Stimulated activated CD4-positive, alpha-beta T cell treated with anti-CD3 and anti-CD28 coated beads, TNF-alpha, amount 100 ng/mL, for 24 hours (primary cell): ENCODE data around the gene CARD10.
"Not testable (repeated sequence)": the region's sequence is repeated elsewhere in the genome, so short reads cannot be mapped to it uniquely, and the experiment has no call there.

ENCODE experiments used
- DNase-seq, 3 experiments: peaks; one replicate each; pipeline ENCODE4 v3.0.0-alpha.2; 2020; ENCODE audit warnings: low read depth in 3 of 3

CARD10 gene

DNA sequence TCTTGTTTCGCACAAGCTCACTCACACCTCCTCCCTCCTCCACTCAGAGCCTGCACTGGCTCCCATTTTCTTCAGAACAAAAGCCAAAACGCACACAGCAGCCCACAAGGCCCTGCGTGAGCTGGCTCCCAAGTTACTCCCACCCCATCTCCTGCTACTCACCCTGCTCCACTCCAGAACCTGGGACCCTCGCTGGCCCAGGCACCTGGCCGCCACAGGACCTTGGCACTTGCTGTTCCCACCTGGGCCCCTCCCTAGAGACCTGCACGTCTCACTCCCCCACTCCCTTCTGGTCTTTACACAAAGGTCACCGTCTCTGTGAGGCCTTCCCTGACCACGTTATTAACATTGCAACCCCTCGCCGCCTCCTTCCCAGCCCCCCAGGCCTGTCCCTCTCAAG is 32.1 kb downstream of the CARD10 start:
- no peak for DNase-seq

DNA sequence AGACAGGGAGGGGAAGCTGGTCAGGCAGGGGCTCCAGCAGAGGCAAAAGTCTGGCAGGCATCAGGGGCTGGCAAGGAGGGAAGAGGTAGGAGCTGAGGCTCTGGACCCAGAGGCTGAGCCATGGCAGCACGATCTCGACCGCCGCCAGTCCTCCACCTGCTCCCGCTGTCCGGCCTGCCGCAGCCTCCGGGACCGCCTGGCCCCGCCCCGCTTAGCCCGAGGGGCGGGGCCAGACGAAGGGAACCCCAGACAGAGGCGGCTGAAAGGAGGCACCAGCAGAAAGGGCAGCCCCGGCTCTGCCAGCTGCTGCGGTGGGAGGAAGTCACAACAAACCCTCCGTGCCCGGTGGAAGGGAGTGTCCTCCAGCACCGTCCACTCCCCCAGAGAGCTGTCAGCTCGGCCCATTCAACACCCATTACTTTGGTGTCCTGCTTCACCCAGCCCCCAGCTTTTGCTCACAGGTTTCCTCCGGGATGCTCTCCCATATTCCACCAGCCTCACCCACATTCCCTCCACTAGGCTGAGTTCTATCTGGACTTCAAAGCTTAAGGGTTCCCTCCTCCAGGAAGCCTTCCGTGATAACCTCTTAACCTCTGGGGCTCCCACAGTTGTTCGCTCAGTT is 32.9 kb downstream of the CARD10 start, which contains the start of gene MFNG:
MFNG (minus strand) TSS at position 161 of the 622 bp plus-strand sequence. CDS start 207 bp downstream, outside the sequence.
- DNase-seq, result peak; percentile 53 to 80 (median 57)

DNA sequence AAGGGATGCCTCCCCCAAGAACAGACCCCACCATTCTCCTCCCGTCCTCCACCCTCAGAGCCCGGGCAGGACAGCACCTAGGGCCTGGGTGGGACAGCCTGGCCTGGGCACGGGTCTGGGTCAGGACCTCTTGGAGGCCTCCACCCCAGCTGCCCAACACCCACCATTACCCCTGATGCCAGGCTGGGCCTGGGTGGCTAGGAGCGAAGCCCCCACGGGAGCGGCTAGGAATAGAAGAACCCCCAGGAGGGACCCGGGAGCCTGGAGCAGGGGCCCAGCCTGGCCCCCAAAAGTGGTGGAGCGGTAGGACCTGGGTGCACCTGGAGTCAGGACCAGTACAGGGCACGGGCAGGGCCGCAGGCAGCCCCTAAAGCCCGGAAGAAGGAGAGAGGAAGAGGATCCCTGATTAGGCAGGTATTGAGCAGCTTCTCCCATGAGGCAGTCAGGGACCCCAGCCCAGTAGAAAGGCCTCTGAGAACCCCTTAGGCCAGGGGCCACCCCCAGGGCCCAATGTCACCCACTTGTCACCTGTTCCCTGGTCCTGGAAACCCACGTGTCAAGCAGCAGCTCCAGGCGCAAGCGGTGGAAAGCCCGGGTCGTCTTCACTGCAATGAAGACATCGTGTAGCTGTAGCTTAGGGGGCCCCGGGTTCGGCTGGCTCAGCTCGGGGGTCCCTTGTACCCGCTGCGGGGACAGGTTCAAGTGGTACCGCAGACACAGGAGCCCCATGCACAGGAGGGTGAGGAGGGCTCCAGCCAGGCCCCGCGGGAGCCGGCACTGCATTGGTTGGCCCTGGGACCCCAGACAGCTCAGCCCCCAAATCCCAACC is 33.6 kb downstream of the CARD10 start:
- peak in 1 of 3 experiments; percentile 19 for DNase-seq

DNA sequence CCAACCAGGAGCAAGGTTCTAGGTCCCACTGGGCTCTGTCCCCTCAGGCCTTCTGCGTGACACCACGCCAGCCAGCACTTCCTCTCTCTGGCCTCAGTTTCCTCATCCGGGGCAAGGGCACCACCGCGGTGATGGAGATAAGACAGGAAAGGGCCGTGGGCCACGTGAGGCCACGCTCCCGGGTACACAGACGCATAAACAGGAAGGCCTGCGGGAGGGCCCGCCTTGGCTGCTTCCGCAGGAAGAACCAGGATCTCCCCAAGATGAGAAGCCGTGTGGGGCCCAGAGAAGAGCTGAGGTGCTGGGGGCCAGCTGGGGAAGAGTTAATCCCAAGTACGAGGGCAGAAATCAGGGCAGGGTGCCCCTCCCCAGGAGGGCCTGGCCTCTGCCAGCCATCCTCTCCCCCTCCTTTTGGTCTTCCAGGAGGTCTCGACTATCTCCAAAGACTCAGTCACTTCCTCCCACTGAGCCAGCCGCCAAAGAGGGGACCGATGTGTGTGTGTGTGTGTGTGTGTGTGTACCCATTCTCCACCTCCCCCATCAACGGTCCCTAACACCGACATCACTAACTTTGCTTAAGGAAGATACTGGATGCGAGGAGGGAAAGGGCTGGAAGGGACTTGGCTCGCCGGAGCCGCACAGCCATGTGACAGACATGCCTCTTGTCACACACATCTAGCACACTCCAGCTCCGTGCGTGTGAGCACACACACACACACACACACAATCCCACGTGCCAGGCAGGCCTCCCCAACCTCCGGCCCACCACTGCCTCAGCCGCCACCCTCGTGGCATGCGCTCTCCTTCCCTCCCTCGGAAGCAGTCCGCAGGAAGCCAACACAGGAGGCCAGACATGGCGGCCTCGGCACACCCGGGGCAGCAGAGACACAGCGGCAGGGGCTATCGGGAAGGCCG is 34.5 kb downstream of the CARD10 start:
- DNase-seq, result peak; percentile 62 to 87 (median 68)

DNA sequence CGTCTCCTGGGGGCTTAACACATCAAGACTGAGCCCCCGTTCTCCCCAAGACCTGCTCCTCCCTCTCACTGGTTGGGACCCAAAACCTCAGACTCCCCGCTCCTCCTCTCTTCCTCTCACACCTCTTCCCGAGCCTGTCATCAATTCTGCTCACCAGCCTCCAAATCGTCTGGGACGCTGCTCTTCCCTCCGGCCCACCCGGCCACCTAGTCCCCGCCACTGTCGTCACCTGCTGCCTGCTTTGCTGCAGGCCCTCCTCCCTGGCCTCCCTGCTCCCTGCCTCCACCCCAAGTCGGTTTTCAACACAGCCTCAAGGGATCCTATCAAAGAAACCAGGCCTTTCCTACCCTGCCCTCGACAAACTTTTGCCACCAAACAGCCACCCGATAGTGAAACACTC is 36.2 kb downstream of the CARD10 start:
- DNase-seq, result no peak

DNA sequence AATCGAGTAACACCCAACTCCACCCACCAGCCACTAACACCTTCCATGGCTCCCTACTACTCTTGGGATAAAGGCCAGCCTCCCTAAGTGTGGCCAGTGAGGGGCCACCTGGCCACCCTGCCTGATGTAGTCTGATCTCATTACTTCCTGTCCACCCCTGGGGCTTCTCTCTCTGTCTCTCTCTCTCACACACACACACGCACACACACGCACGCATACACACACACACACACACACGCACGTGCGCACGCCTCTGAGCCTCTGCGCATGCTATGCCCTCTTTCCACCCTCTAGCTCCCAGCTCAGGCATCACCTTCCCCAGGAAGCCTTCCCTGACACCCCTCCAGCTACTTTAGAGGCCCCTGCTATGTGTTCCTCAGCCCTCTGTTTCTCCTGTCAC is 37.0 kb downstream of the CARD10 start:
- no peak for DNase-seq

DNA sequence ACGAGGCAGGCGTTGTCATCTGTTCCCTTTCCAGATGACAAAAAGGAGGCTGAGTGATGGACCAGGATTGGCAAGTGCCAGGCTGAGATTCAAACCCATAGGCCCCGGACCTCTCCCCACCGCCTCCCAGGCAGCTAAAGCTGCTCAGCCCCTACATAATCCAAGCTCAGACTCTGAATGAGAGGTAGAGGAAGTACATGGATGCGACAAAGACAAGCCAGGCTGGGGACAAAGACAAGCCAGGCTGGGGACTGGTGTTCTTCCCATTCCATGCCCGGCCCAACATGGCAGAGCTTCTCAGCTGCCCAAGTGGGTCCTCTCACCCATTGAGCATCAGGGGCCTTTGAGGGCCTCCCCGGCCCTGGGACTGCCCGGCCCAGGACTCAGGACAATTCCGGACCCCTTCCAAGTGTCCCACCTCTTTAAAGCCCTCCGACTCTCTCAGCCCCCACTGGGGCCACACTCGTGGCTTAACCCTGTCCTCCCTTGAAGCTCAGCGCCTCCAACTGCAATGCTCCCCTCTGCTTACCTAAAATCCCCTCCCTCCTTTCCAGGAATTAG is 37.8 kb downstream of the CARD10 start:
- no peak for DNase-seq

DNA sequence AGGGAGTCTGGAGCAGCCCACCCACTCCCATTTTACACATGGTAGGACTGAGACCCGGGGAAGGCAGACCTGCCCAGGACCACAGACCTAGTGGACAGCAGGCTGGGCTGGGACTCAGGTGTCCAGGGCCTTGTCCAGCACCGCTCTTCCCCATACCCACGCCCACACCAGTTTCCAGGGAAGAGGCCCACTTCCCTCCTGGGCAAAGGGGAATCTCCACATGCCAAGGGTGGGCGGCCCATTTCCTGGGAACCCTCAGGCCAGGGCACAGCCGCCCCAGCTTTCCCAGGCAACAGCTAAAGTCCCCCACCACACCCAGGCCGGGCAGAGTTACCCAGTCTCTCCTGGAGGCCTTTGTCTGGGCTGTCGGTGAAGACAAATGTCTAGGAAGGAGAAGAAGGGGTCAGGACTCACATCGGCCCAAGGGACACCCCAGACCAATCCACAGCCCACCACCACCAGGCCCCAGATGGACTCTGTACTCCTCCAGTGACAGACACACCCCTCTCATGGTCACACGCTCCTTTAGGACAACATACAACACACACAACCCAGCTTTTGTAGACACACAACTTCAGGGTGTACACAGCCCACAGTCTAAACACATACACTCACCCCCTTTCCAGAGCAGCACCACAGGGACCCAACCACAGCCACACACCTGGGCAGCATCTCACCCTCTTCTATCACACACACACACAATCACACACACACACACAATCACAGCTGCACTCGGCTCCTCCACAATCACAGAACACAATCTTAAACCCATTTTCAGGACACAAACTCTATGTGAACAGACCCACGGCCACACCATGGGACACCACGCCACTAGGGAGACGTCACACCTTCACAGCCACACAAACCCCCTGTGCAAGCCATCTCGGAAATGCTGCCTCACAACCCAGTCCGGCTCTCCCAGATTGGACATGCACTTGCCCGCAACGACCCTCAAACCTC is 38.5 kb downstream of the CARD10 start:
- DNase-seq, result no peak

DNA sequence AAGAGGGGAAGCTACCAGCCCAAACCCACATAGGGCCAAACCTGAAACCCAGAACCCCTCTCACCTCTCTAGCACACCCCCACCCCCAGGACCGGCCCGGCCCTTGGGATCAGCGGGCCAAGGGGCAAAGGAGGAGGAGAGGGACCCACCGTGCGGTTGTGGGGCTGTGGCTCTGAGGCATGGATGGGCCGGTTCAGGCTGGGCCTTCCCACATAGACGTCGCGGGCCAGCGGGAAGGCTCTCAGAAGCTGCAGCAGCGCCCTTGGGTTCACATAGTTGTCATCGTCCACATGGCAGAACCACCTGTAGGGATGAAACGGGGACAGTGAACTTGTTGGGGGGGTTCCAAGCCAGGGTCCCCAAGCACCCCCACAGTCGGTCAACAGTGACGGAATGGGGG is 40.0 kb downstream of the CARD10 start:
- no peak for DNase-seq

DNA sequence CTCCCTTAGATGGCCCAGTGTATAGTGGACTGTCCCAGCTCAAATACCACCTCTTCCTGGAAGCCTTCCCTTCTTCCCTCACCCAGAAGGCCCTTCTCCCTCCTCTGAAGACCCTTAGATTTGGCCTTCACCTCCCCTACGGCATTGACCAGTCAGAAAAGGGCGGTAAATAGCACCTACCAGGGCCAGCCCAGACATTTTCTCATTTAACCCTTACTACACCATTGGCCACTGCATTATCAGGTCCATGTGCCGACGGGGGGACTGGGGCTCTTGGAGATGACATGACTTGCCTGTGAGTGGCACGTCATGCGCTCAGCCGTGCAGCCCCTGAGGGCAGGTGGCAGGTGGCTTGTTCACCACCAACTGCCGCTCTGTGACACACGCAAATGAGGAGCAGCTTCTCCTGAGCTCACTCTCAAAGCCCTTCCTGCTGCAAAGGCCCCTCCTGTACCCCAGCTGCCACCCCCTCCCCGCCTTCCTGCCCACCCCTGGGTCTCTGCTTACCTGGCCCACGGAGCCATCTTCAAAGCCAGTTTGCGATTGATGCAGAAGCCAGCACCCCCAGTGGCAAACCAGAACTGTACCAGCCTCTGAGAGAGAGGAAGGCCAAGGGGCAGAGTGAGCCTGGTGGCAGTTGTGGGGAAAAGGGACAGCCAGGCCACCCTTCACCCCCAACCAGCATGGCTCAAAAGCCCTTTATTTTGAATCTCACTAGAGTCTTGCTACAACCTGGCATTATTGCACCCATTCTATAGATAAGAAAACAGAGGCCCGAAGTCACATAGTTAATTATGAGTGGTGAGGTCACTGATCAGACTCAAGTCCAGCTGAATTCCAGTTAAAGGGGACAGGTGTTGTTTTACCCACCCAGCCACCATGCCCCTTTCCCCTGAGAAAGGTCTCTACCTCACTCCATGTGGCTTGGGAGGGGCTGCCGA is 42.6 kb downstream of the CARD10 start:
- no peak for DNase-seq

DNA sequence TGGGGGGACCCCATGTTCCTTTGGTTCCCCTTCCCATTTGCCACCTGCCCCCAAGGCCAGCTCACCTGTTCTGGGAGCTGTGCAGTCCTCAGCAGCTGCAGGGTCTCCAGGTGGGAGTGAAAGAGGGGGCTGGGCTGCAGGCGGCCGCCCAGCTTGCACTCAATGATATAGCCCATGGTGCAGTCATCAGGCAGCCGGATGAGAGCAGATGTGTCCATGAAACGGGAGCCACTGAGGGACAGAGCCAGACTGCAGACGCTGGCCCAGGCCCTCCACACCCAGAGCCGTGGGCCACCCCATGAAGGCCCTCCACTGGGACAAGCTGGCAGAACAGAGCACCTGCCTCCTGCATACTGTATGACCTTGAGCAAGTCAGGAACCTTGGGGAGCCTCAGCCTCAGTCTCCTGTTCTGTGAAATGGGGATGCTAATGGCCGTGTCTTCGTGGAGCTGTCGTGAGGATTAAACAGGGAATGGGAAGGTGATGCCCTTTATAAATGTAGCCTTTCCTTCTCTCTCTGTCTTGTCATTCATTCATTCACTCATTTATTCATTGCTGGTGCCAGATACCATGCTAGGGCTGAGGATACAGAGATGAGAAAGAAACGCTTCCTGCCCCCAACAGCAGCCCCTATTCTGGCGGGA is 44.6 kb downstream of the CARD10 start:
- DNase-seq, result no peak

DNA sequence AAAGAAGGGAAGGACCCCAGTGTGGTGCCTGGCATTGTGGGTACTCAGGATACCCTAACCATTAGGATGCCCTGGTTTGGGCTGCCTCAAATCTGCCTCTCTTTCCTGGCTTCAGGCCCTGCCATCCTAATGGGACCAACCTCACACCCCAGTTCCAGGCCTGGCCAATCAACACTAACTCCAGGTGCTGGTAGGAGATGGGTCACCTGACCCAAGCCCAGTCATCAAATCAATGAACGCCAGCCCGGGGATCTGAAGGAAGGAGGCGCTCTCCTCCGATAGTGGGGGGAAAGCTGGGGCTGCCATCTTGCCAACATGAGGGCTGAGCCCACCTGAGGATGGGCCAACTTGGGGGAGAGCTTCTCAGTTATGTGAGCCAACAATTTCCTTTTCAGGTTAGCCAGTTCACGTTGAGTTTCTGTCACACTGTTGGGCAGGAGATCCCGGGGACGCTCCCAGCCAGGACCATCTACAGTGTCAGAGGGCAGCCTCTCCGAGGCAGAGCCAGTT is 45.7 kb downstream of the CARD10 start:
- DNase-seq, result no peak

DNA sequence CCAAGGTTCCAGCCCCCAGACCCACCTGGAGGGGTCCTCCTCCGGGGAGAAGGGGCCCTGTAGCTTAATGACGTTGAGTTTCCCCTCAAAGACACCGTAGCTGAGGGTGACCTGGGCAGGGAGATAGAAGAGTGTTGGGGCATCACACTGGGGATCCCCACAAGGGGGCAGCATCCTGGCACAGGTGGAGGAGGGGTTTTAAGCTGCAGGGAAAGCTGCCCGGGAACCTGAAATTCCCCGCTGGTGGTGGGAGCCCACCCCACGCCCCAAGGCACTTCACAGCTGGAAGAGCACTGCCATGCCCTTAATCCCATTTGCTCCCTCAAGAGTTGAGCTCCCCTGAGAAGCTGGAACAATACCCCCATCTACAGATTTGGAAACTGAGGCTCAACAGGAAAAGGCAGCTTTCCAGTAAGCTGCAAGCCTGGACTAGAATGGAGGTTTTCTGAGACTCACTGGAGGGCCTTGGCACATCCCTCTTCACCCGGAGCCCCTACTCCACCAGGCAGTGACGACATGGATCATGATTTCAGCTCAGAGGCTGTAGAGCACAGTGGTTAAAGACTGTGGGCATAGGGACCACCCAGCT is 46.7 kb downstream of the CARD10 start:
- peak in 1 of 3 experiments; percentile 34 for DNase-seq

DNA sequence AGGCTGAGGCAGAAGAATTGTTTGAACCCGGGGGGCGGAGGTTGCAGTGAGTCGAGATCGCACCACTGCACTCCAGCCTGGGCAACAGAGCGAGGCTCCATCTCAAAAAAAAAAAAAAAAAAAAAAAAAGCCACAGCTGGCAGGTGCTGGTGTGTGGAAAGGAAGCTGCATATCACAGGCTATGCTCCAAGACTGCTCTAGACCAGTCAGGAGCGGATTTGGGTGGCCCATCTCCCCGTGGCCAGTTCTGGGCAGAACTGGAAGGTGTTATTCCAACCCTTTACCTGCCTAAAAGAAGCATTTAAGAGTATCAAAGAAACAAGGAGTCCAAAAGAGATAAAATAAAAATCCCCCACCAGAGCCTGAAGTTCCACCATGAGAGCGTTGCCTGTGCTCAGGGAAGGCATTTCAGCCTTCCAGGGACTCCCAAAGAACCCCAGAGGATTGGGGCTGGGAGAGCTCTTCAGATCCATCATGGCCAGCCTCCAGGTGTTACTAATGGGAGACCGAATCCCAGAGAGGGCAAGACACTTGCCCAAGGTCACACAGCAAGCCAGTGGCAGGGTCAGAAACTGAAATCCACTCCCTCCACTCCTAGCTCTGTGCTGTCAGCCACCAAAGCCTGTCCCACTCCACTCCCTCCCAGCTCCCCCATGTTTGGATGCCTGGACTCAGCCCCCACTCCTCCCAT is 47.3 kb downstream of the CARD10 start:
- no peak for DNase-seq

DNA sequence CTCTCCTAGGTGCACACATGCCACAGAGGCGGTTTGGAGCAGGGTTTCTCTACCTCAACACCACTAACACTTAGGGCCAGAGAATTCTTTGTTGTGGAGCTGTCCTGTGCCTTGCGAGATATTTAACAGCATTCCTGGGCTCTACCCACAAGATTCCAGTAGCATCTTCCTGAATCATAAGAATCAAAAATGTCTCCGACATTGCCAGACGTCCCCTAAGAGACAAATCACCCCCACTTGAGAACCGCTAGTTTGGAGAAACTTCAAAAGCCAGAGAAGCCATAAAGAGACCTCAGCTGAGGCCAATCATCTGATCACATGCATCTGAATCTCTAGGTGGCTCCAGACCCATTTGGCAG is 49.1 kb downstream of the CARD10 start:
- no peak for DNase-seq

DNA sequence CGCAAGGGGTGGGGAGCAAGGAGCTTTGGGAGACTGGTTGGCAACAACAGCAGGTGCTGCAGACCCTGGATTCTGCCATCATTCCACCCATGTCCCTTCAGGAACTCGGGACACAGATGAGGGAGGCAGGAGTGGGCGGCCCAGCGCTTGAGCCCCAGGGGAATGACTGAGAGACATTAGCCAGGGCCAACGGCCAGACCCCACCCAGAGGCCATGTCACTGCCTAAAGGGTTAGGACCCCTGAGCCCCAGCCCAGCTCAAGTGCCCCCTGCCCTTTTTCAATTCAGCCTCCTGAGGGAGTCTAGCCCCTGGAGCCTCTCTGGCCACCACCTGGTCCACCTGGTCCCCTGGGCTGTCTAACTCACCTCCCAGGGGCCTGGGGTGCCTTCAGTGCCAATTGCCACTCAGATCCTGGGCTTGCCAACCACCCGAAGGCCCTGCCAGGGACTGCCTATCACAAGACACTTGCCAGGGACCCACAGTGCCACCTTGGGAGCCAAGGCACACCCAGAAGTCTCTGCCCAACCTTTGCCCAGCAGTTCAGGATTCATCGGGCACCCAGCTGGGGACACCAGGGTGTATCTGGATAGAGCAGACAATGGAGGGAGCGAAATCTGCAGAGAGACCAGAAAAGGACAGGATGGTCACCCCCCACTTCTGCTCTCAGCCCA is 49.7 kb downstream of the CARD10 start:
- DNase-seq, result no peak

DNA sequence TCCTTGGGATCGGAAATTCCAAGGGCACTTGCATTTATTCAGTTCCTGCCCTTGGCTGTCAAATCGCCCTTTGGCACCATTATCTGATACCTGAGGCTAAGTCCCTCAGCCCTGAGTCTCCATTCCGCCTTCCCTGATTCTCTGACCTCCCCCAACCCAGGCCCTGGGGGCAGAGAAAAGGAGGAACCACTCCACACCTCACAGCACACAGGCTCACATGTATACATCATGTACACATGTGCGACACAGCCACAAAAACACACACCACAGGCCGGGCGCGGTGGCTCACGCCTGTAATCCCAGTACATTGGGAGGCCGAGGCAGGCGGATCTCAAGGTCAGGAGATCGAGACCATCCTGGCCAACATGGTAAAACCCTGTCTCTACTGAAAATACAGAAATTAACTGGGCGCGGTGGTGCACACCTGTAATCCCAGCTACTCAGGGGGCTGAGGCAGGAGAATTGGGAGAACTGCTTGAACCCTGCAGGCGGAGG is 51.0 kb downstream of the CARD10 start:
- not testable (repeated sequence) for DNase-seq
